Natural killer cell treated with Interleukin-12 subunit alpha and Interleukin-12 subunit beta and Interleukin-15 and Interleukin-18, amount 100 ng/mL, for 72 hours (primary cell): Measurements from ENCODE around the gene TROAP. TPM values are rescaled to one million over a fixed set of nuclear protein-coding genes. Genes with fewer than 3 reads are reported as not detected.

Source experiments
- ATAC-seq, 2 donors: fragments of 150-1000 bp; cut with Tn5 transposase in 1 of 2; sonication (Bioruptor Pico), chemical (Tn5 transposase) in 1 of 2; 2 replicates each; pipeline ENCODE4 v1.10.0; 2021
- DNase-seq: peaks from one replicate; pipeline ENCODE4 v3.0.0; 2022; ENCODE audit warnings: low spot score
- H3K27ac Mint-ChIP-seq, 2 donors: 1 replicate in 1 of 2; 2 replicates in 1 of 2; pipeline ENCODE4 v1.8.0; 2022; ENCODE audit warnings: mixed read lengths in 2 of 2, mild to moderate bottlenecking in 1 of 2, moderate library complexity in 1 of 2
- H3K27me3 Mint-ChIP-seq, 2 donors: 1 replicate in 1 of 2; 2 replicates in 1 of 2; pipeline ENCODE4 v1.8.0; 2022; ENCODE audit warnings: mixed read lengths in 2 of 2
- H3K36me3 Mint-ChIP-seq: one replicate; pipeline ENCODE4 v1.8.0; 2022; ENCODE audit warnings: mixed read lengths
- H3K4me1 Mint-ChIP-seq, 2 donors: 1 replicate in 1 of 2; 2 replicates in 1 of 2; pipeline ENCODE4 v1.8.0; 2022; ENCODE audit warnings: low read depth in 2 of 2, mixed read lengths in 2 of 2, mild to moderate bottlenecking in 1 of 2
- H3K4me3 Mint-ChIP-seq: one replicate; pipeline ENCODE4 v1.8.0; 2022; ENCODE audit warnings: mixed read lengths
- H3K9me3 Mint-ChIP-seq: 2 replicates; pipeline ENCODE4 v1.8.0; 2022; ENCODE audit warnings: mixed read lengths
- total RNA-seq, 2 donors: library from RNA; stranded (reverse); gene quantifications; one replicate each; pipeline ENCODE4 v1.2.3, GENCODE V29; 2022

TROAP gene
- total RNA-seq, 2 donors from 2014 or later = 37.4 to 103 TPM

DNA sequence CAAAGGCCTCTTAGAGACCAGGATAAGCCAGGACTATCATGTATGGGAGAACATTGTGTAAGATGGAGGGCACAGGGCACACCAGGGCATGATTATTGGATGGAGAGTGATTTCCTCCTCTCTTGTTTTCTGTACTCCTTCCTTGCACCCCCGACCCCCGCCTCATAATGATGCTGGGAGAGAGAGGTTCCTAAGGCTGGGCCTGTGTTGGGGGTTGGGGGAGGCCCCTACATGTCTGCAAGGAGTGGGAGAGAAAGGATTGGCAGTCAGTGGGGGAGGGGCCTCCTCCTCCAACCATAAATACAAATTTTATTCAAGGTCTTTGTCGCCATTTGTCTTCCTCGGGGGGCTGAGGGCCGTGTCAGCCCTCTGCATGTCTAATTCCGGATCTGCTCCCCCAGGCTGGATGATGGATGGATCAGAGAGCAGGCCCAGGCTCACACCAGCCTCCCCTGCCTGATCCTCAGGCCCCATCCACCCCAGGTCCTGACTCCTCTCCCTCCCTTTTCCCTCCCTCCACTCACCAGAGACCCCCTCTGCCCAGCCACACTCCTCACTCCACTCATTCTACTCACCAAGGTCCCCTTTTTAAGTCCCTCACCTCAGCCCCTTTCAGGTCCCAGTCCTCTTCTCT, 15.9 kb downstream of the TROAP start:
- Mint-ChIP-seq H3K27ac (no peak overlapping the region), H3K4me3 (no peak overlapping the region), H3K36me3 (no peaks in the 10 kb centered on the region), H3K9me3 (no peaks in the 10 kb centered on the region), H3K27me3 (peaks cover 48 to 60% of the 10 kb centered on the region in 2 donors), H3K4me1 (peaks cover 23% of the 10 kb centered on the region in 2 donors)
- ATAC-seq (no peak), DNase-seq (no peak)

DNA sequence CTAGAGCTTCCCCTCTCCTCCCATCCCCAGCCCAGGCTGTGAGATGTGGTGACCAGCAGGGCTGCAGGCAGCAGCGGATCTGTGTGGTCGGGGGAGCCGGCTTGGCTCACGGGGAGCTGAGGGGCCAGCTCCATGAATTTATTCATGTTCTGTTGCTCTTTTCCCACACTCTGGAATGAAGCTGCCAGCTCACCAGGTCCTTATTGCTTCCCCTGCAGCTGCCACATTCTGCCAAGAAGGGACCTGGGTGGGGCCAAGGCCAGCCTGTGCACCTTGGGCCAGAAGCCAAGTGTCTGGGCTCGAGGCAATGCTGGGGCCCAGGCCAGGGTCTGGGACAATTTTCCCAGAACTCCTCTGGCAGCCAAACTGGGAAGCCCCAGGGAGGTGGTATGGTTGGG, 16.4 kb downstream of the TROAP start:
- H3K36me3 Mint-ChIP-seq = no peaks in the 10 kb centered on the region
- H3K4me3 Mint-ChIP-seq = no peak overlapping the region
- no peak overlapping the region for H3K27ac Mint-ChIP-seq
- peaks cover 24 to 26% of the 10 kb centered on the region in 2 donors for H3K4me1 Mint-ChIP-seq
- H3K27me3 Mint-ChIP-seq = peaks cover 47 to 62% of the 10 kb centered on the region in 2 donors
- DNase-seq (no peak), ATAC-seq (no peak)
- H3K9me3 Mint-ChIP-seq = no peaks in the 10 kb centered on the region

DNA sequence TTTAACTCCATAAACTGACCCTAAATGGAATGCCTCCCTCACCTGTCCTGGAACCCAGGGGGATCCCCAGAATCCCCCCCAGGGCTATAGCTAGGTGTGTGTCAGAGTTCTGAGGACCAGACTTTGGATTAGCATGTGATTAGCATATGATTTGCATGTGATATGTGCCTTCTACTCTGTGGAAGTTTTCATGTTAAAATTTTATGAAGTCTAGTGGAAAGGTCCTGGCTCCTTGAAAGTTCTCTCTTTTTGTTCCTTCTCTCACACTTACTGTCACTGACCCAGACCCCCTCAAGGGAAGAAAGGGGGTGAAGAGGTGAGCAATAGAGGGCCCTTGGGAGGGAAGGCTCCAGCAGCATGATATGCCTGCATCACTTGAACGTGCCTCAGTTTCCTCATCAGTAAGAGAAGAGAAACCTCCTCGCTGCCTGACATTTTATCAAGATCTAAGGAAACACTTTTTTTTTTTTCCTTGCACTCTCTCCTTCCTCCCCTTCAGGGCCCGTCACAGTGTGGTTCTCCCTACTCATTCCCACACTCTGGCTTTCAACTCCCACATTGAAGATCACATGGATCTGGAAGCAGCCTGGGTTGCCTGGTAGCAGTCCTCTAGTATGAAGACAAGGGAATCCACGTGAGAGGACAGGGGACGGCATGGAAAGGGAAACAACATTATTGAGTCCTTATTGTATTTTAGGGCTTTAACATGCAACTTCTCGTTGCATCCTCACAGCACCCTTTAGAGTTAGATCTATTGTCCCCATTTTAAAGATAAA, 17.2 kb downstream of the TROAP start:
- no peak for ATAC-seq
- Mint-ChIP-seq H3K27ac (no peak overlapping the region), H3K36me3 (no peaks in the 10 kb centered on the region), H3K27me3 (peaks cover 40 to 59% of the 10 kb centered on the region in 2 donors), H3K4me3 (no peak overlapping the region), H3K9me3 (no peaks in the 10 kb centered on the region), H3K4me1 (peaks cover 21 to 26% of the 10 kb centered on the region in 2 donors)
- no peak for DNase-seq

DNA sequence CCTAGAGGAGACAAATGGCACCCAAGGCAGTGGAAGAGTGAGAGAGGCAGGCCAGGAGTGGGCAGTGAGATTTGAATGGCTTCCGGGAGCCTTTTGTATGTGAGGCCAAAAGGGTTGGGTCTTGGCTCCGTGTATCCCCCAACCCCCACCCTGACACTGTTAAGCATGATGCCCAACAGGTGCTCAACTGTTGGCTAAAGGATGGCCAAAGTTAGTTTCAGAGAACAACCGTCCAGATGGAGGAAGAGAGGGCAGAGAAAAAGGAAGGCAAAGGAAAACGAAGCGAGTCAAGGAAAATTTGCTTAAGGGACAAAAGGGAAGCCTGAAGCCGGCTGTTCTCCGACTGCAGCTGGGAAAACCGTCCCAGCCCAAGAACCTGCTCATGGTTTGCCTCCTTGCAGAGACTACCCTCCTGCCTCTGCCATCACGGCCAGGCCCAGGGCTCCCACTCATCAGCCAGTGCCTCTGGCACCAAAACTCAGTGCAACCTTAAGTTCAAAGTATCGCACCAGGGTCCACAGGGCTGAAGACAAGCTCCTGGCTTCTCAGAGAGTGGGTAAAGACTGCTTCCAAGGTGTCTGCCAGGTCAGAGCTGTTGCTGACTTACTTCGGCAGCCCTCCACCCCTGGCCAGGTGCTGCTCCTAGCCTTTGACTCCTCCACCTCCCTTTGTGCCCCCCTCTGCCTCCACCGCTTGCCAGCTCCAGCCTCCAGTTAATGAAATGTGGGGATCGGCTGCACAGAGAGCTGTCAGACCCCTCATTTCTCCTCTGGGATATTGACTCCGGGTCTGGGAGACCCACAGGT, 18.1 kb downstream of the TROAP start:
- no peak overlapping the region for H3K4me3 Mint-ChIP-seq
- H3K4me1 Mint-ChIP-seq = peaks cover 26 to 29% of the 10 kb centered on the region in 2 donors
- no peak overlapping the region for H3K27ac Mint-ChIP-seq
- H3K27me3 Mint-ChIP-seq = peaks cover 34 to 59% of the 10 kb centered on the region in 2 donors
- DNase-seq (no peak), ATAC-seq (no peak)
- no peaks in the 10 kb centered on the region for H3K36me3 Mint-ChIP-seq
- no peaks in the 10 kb centered on the region for H3K9me3 Mint-ChIP-seq

DNA sequence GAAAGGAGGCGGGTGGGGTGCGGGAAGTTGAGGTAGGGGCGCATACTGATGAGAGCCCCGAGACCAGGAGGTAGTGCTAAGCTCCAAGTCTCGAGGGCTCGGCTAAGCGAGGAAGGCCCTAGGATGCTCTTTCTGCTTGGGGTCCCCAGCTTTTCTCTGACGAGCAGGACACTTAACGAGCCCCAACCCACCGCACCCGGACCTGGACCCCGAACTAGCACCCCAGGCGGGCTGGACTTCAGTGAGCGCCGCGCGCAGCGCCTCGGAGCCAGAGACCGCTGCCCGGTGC, 18.7 kb downstream of the TROAP start:
- Mint-ChIP-seq H3K4me1 (peaks cover 29 to 34% of the 10 kb centered on the region in 2 donors), H3K27ac (no peak overlapping the region), H3K9me3 (no peaks in the 10 kb centered on the region), H3K27me3 (peaks cover 39 to 64% of the 10 kb centered on the region in 2 donors), H3K36me3 (no peaks in the 10 kb centered on the region), H3K4me3 (no peak overlapping the region)
- no peak for DNase-seq
- no peak for ATAC-seq

DNA sequence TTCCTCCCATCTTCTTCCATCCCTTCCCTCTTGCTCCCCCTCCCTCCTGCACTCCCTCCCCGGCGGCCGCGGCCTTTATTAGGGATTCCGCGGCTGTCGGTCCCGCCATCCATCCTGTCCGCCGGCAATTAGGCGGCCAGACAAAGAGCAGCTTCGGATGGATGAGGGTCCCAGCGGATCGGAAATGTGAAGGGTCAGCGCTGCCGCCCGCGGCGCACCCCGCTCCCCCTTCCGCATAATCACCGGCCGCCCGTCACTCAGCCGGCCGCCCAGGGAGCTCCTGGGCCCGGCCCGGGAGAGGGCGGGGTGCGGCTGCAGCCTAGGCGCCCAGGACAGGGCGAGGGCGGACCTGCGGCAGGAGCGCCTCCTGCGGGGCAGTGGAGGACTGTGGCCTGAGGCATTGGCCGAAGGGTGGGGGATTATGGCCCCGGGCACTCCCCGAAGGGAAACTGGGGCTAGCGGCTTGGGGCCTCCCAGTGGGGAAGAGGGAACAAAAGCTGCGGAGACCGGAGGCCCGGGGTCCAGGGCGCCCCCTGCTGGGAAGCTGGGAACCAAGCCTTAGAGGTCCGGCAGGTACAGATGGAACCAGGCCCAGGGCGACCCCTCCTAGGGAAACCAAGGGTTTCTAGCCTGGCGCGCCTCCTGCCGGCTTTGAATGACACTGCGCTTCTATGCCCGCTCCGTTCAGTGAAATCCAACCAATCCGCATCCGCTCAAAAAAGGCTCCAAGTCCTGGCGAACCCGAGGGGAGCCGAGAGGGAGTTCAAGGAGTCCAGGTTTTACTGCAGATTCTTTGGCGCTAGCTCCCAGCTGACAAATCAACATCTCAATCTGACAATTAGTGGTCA, 19.2 kb downstream of the TROAP start:
- Mint-ChIP-seq H3K27ac (no peak overlapping the region), H3K27me3 (peaks cover 36 to 64% of the 10 kb centered on the region in 2 donors), H3K9me3 (no peaks in the 10 kb centered on the region), H3K4me1 (peaks cover 30 to 34% of the 10 kb centered on the region in 2 donors), H3K36me3 (no peaks in the 10 kb centered on the region), H3K4me3 (peak overlapping the region; percentile 26)
- ATAC-seq = peak; percentile 84 to 89
- peak; percentile 81 for DNase-seq

DNA sequence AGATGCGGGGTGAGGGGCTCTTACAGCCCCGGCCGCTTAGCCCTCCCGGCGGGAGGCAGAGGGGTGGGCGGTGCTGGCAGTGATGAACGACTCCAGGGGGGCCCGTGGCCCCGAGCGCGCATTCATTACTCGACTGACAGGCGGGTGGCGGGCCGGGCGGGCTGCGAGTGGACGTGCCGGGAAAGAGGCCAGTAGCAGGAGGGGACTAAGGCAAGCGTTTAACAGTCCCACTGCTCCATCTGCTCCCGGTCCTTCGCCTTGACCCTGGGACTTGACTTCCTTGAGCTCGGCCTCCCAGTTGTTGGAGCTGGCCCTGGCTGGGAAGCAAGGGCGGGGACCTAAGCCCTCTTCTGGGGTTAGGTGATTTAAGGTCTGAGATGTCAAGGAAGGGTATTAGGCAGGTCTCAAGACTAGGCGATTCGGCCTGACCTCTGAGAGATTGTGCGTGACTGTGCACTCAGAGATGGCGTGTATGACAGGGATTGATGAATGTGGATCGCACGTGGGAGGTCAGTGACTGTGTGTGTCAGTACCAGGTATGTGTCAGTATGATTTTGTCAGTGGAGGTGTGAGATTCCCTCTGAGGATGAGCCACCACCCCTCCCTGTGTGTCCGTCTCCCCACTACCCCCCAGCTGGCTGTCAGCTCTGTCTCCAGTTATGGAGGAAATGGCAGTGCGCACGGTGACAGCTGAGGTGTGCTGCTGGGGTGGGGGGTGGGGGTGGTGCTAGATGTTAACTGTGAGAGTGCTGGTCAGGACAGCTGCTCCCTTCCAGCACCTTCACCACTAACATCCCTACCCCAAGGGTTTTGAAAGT, 20.1 kb downstream of the TROAP start:
- no peak overlapping the region for H3K27ac Mint-ChIP-seq
- peaks cover 25 to 29% of the 10 kb centered on the region in 2 donors for H3K4me1 Mint-ChIP-seq
- peak overlapping the region; percentile 26 for H3K4me3 Mint-ChIP-seq
- peaks cover 29 to 56% of the 10 kb centered on the region in 2 donors for H3K27me3 Mint-ChIP-seq
- no peaks in the 10 kb centered on the region for H3K36me3 Mint-ChIP-seq
- no peak for DNase-seq
- ATAC-seq = peak in 1 of 2 donors; percentile 46
- H3K9me3 Mint-ChIP-seq = no peaks in the 10 kb centered on the region

DNA sequence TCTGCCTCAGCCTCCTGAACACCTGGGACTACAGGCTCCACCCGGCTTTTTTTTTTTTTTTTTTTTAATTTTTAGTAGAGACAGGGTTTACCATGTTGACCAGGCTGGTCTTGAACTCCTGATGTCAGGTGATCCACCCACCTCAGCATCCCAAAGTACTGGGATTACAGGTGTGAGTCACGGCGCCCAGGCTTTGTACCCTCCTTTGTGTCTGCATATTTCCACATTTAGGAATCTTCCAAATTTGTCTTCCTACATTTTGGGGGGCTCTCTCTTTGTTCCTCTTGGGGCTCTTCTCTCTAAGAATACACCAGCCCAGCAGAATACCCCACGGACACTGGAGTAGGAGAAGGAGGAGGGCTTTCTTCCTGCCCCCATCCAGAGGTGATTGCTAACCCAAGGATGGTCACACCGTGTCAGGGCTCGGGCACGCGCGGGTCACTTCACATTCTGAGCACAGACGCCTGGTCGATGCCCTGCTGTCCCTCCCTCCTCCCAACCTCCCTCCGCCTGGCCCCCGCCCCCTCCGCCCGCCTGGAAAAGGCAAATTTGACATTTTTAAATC, 21.5 kb downstream of the TROAP start:
- Mint-ChIP-seq H3K4me3 (no peak overlapping the region), H3K4me1 (peaks cover 25 to 29% of the 10 kb centered on the region in 2 donors), H3K36me3 (no peaks in the 10 kb centered on the region), H3K27me3 (peaks cover 25 to 57% of the 10 kb centered on the region in 2 donors), H3K9me3 (no peaks in the 10 kb centered on the region), H3K27ac (no peak overlapping the region)
- DNase-seq (no peak), ATAC-seq (no peak)

DNA sequence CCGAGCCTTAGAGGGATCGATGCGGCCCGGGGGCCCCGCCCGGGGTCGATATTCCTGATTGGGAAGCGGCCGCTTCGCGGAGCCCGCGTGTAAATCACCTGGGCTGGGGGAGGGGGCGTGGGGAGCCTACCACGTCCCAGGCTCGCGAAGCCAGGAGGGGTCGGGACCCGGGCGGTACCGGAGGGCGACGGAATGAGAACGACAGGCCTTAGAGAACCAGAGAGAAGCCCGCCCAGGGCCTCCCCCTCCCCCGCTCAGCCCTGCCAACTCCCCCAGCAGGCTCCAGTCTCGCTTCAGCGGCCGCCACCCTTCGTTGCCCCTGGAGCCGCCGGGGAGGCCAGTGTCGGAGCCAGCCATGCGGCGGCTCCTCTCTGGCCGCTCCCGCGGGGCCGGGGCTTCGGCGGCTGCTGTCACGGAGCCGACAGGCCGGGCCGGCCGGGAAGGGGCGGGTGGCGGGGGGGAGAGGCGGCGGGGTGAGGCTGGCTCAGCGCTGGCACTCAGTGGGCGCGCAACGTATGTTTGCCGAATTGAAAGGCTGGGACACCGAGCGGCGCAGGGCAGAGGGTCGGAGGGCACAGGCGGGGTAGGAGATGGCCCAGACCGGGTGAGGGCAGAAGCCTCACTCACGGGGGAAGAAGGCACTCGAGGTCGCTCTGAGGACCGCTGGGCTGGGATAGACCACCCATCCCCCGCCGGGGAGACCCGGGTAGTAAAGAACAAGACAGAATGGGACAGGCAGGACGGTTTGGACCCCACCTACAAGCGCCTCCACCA, 22.2 kb downstream of the TROAP start:
- Mint-ChIP-seq H3K4me3 (peak overlapping the region; percentile 81), H3K4me1 (peaks cover 25 to 29% of the 10 kb centered on the region in 2 donors), H3K9me3 (no peaks in the 10 kb centered on the region), H3K27ac (no peak overlapping the region), H3K36me3 (no peaks in the 10 kb centered on the region), H3K27me3 (peaks cover 21 to 50% of the 10 kb centered on the region in 2 donors)
- ATAC-seq (no peak), DNase-seq (no peak)

DNA sequence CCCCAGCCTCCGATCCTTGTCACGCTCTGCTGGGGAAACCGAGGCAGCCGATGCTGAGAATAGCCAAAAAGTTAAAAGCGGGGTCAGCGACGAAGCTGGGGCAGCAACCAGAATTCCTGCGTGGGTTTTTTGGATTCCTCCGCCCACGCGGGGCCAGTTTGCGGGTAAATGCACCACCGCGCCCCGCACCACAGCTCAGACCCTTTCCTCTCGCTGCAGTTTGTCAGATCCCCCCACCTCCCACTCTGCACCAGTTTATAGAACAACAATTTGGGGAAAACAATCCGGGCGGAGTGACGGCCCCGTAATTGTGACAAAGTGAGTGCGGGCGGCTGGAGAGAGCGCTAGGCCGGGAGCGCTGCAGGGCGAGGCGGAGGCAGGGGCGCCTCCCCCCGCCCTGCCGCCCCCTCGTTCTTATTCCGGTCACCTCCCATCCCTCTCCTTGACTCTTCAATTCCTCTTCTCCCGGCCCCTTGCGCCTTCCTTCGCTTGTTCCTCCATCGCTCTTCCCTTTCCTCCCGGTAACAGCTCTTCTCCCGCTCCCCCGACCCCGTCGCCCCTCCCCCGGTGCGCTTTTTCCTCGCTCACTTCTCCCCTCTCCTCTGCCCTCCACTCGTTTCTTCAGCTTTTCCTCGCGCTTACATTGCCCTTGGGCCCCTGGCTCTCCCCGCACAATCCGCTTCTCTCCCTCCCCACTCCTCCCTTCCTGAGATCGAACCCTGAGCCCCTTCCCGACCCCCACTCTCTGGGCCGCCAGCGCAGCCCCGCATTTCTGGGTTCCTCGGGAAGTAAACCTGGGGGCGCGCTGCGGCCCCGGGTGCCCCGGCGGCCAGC, 23.0 kb downstream of the TROAP start:
- Mint-ChIP-seq H3K9me3 (no peaks in the 10 kb centered on the region), H3K27ac (no peak overlapping the region), H3K4me1 (peaks cover 25 to 29% of the 10 kb centered on the region in 2 donors), H3K4me3 (peak overlapping the region; percentile 81), H3K27me3 (peaks cover 18 to 49% of the 10 kb centered on the region in 2 donors), H3K36me3 (no peaks in the 10 kb centered on the region)
- DNase-seq (no peak), ATAC-seq (no peak)

DNA sequence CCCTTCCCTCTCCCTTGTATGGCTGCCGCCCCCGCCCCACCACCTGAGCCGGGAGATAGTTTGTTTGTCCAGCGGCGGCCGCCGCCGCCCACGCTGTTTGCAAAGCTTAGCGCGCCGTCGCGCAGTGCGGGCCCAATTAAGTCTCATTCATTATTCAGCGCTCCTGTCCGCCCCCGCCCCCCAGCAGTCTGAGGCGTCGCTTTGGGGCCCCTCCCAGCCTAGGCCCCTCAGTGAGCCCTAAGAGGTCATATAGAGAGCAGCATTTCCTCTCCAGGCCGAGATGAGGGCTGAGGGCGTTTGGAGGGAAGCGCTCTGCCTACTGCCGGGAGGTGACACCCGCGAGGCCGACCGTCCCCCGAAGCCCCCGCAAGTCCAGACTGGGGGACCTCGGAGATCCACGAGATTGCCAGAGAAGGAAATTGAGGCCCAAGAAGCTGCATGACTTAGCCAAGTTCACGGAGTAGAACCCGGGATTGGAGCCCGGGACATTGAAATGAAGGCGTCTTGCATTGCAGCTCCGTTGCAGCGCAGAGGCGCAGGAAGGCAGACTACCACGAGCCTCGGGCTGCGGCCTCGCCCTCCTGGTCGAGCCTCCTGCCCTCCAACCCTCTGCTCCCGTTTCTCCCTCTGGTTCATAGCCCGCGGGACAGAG, 23.7 kb downstream of the TROAP start, which contains the start of gene DNAJC22:
Gene DNAJC22, plus strand, starts transcription at position 230 of the 652 bp plus-strand sequence. CDS start 1,985 bp downstream, outside the sequence.
- peaks cover 25 to 29% of the 10 kb centered on the region in 2 donors for H3K4me1 Mint-ChIP-seq
- H3K27me3 Mint-ChIP-seq = peaks cover 18 to 50% of the 10 kb centered on the region in 2 donors
- ATAC-seq (no peak), DNase-seq (peak; percentile 66)
- H3K9me3 Mint-ChIP-seq = no peaks in the 10 kb centered on the region
- peak within 1 kb of the TSS; percentile 81 for H3K4me3 Mint-ChIP-seq
- H3K27ac Mint-ChIP-seq = no peak within 1 kb of the TSS
- no peaks in the 10 kb centered on the region for H3K36me3 Mint-ChIP-seq
